UCSD-AML1 (cell line): ENCODE measurements around the gene MCTP2.
"Not testable (repeated sequence)": the region's sequence is repeated elsewhere in the genome, so short reads cannot be mapped to it uniquely, and the experiment has no call there.

Source experiments
- DNase-seq: peaks from one replicate; lab custom pipeline; 2025; ENCODE audit not compliant: unreplicated experiment; lab: John Stamatoyannopoulos, UW

MCTP2 gene

GRCh38 chr15:94235646-94236045 lies 4.3 kb downstream of the MCTP2 start:
- DNase-seq, result no peak

GRCh38 chr15:94236608-94237007 lies 5.2 kb downstream of the MCTP2 start:
- DNase-seq, result no peak

GRCh38 chr15:94237903-94238302 lies 6.5 kb downstream of the MCTP2 start:
- DNase-seq, result no peak

- no peak for DNase-seq
These were observed 7.3 kb downstream of the MCTP2 start for GRCh38 chr15:94238539-94239118.

- no peak for DNase-seq
These were observed 8.1 kb downstream of the MCTP2 start for GRCh38 chr15:94239474-94239873.

GRCh38 chr15:94240480-94240879 lies 9.1 kb downstream of the MCTP2 start:
- no peak for DNase-seq

GRCh38 chr15:94242257-94242656 lies 10.9 kb downstream of the MCTP2 start:
- no peak for DNase-seq

GRCh38 chr15:94243003-94243402 lies 11.6 kb downstream of the MCTP2 start:
- not testable (repeated sequence) for DNase-seq

- no peak for DNase-seq
These were observed 12.1 kb downstream of the MCTP2 start for GRCh38 chr15:94243418-94243817.

GRCh38 chr15:94246016-94246415 lies 14.7 kb downstream of the MCTP2 start:
- no peak for DNase-seq

- no peak for DNase-seq
These were observed 16.7 kb downstream of the MCTP2 start for GRCh38 chr15:94247789-94248638.

- DNase-seq, result no peak
These were observed 19.4 kb downstream of the MCTP2 start for GRCh38 chr15:94250801-94251200.

- DNase-seq, result no peak
These were observed 20.9 kb downstream of the MCTP2 start for GRCh38 chr15:94252223-94252766.

- no peak for DNase-seq
These were observed 21.6 kb downstream of the MCTP2 start for GRCh38 chr15:94252906-94253491.

GRCh38 chr15:94253742-94254141 lies 22.4 kb downstream of the MCTP2 start:
- no peak for DNase-seq

- DNase-seq, result no peak
These were observed 24.2 kb downstream of the MCTP2 start for GRCh38 chr15:94255540-94255939.

- DNase-seq, result no peak
These were observed 25.1 kb downstream of the MCTP2 start for GRCh38 chr15:94256511-94256910.

GRCh38 chr15:94257776-94258175 lies 26.4 kb downstream of the MCTP2 start:
- DNase-seq, result not testable (repeated sequence)

- no peak for DNase-seq
These were observed 26.9 kb downstream of the MCTP2 start for GRCh38 chr15:94258246-94258645.

GRCh38 chr15:94259121-94259751 lies 27.9 kb downstream of the MCTP2 start:
- DNase-seq, result no peak

- no peak for DNase-seq
These were observed 28.5 kb downstream of the MCTP2 start for GRCh38 chr15:94259863-94260262.
